Right lobe of liver (tissue), 4 donors: ENCODE data around the gene FAXC.

Experiments
- CTCF ChIP-seq, 4 donors: fragments of 200-600 bp in 3 of 4; fragments of 450-650 bp in 1 of 4; IDR thresholded peaks; one replicate each; pipeline versions ENCODE4 v1.5.1 to v1.8.0; 2016 to 2022; ENCODE audit warnings: antibody characterized with exemption in 4 of 4, mild to moderate bottlenecking in 2 of 4
- POLR2A ChIP-seq: fragments of 450-650 bp; IDR thresholded peaks from one replicate; pipeline ENCODE4 v1.6.1; 2017; ENCODE audit warnings: antibody characterized with exemption, mild to moderate bottlenecking
- donor health status: DM: no; HTN: no; CAD: no.
- donor health status: DM: no; HTN: no; CAD: no.
- donor health status: DM: no; HTN: yes; CAD: no.

DNA sequence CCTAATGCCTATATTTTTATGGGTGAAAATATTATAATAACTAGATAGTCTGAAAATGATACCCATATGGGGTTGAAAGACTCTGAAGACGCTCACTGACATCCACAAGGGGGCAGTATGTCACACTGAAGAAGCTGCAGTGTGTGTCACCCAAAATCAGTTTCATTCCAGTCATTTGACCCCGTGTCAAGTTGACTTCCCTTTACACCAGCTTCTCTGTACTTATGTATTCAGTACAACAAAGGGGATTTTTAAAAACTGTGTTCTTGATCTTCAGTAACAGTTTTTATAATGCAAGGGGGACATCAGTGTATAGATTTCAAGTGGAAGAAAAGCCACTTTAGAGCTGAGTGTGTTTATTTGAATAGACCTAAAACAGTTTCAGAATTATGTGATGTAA lies 19.3 kb downstream of the FAXC start:
- TF ChIP-seq CTCF (IDR thresholded peaks at IDR 0.05) (peak; percentile 53 to 83 (median 80)), POLR2A (no peak)
